Loucy (cell line): Measurements from ENCODE around the gene IL1A.

Experiments
- CTCF ChIP-seq: fragments of 200-600 bp; sonication (generic); conservative IDR thresholded peaks from 2 replicates; pipeline ENCODE4 v1.5.1; 2014; ENCODE audit warnings: mild to moderate bottlenecking, antibody characterized with exemption, low read length
- EZH2phosphoT487 ChIP-seq: fragments of 200-600 bp; IDR thresholded peaks from 2 replicates; pipeline ENCODE4 v1.6.1; 2018; ENCODE audit warnings: antibody characterized with exemption, mild to moderate bottlenecking, moderate library complexity, borderline replicate concordance

GRCh38 chr2:112767693-112768330 lies 16.5 kb downstream of the IL1A start:
- TF ChIP-seq CTCF = no peak
- TF ChIP-seq EZH2phosphoT487 = no peak
